NCI-H128 (cell line): Measurements from ENCODE around the gene PTTG2.

ENCODE experiments used
- DNase-seq: peaks from one replicate; lab custom pipeline; 2025; ENCODE audit not compliant: unreplicated experiment; lab: John Stamatoyannopoulos, UW

Gene PTTG2

GRCh38 chr4:38008571-38009021 lies 48.4 kb downstream of the PTTG2 start:
- no peak for DNase-seq

GRCh38 chr4:38009421-38009820 lies 49.2 kb downstream of the PTTG2 start:
- DNase-seq = no peak

GRCh38 chr4:38009949-38010348 lies 49.8 kb downstream of the PTTG2 start:
- DNase-seq = no peak
